H1 (cell line): ENCODE results near the gene ARHGAP6. TPM values are rescaled to one million over a fixed set of nuclear protein-coding genes. Genes with fewer than 3 reads are reported as not detected.

ENCODE experiments used
- CTCF ChIA-PET: fragments of 300-600 bp; sonication (Branson Sonifier 250); formaldehyde crosslinking; loops from one replicate; lab custom pipeline; 2021; ENCODE audit not compliant: partially characterized antibody; lab: Charles Lee
- POLR2A ChIA-PET: fragments of 300-600 bp; sonication (Branson Sonifier 250); formaldehyde crosslinking; loops from one replicate; lab custom pipeline; 2021; ENCODE audit warnings: inconsistent platforms; ENCODE audit not compliant: partially characterized antibody; lab: Charles Lee
- DNase-seq, 2 experiments: peaks; one replicate each; pipeline versions ENCODE4 v3.0.0 to v3.0.0-alpha.2; 2010 to 2022; ENCODE audit warnings: low spot score in 2 of 2, low read depth in 1 of 2, mixed read lengths in 1 of 2
- FAIRE-seq: peaks from 2 replicates; lab custom pipeline; 2011; peaks lifted over from hg19 to GRCh38; lab: Jason Lieb, UNC
- H2AFZ ChIP-seq: 2 replicates; pipeline ENCODE4 v1.8.1; 2012; ENCODE audit warnings: low read length, inconsistent platforms
- H2AK5ac ChIP-seq: 2 replicates; pipeline ENCODE4 v1.6.1; 2013; ENCODE audit warnings: low read depth, low read length
- H2BK120ac ChIP-seq: replicated peaks from 2 replicates; pipeline ENCODE3; 2013; ENCODE audit warnings: low read depth, low read length, inconsistent platforms
- H2BK12ac ChIP-seq: 2 replicates; pipeline ENCODE4 v1.6.1; 2013; ENCODE audit warnings: low read depth, low read length
- H2BK15ac ChIP-seq: 2 replicates; pipeline ENCODE4 v1.6.1; 2013; ENCODE audit warnings: low read length
- H2BK20ac ChIP-seq: 2 replicates; pipeline ENCODE4 v1.6.1; 2013; ENCODE audit warnings: low read length
- H2BK5ac ChIP-seq: 2 replicates; pipeline ENCODE4 v1.6.1; 2013; ENCODE audit warnings: low read depth, low read length
- H3K14ac ChIP-seq: 2 replicates; pipeline ENCODE4 v1.6.1; 2013; ENCODE audit warnings: inconsistent platforms; ENCODE audit not compliant: insufficient read length
- H3K18ac ChIP-seq: 2 replicates; pipeline ENCODE4 v1.6.1; 2013; ENCODE audit warnings: low read length; ENCODE audit errors: extremely low read depth
- H3K23ac ChIP-seq: 2 replicates; pipeline ENCODE4 v1.6.1; 2013; ENCODE audit warnings: inconsistent platforms; ENCODE audit not compliant: insufficient read length
- H3K23me2 ChIP-seq: 2 replicates; pipeline ENCODE4 v1.6.1; 2013; ENCODE audit warnings: low read depth, low read length
- H3K27ac ChIP-seq: 2 replicates; pipeline ENCODE4 v1.6.1; 2011; ENCODE audit warnings: low read depth, low read length, inconsistent platforms
- H3K27me3 ChIP-seq, 4 experiments: replicated peaks in 1 of 4; 1 replicate in 1 of 4; 2 replicates in 3 of 4; pipeline versions ENCODE4 v1.6.1 to v1.8.1; 2011 to 2013; ENCODE audit warnings: low read length in 3 of 4, mild to moderate bottlenecking in 3 of 4, inconsistent platforms in 2 of 4, mixed read lengths in 2 of 4, moderate library complexity in 1 of 4; ENCODE audit not compliant: control insufficient read depth in 3 of 4, insufficient read depth in 3 of 4; ENCODE audit errors: extremely low read depth in 1 of 4
- H3K36me3 ChIP-seq, 4 experiments: 2 replicates each; pipeline versions ENCODE4 v1.6.1 to v1.8.1; 2011 to 2013; ENCODE audit warnings: mild to moderate bottlenecking in 4 of 4, low read length in 3 of 4, moderate library complexity in 2 of 4, control low read depth in 1 of 4, inconsistent platforms in 1 of 4; ENCODE audit not compliant: insufficient read depth in 4 of 4, control insufficient read depth in 2 of 4
- H3K4ac ChIP-seq: replicated peaks from 2 replicates; pipeline ENCODE3; 2013; ENCODE audit warnings: low read length, low read depth, mixed read lengths, inconsistent platforms; ENCODE audit not compliant: insufficient read length
- H3K4me1 ChIP-seq, 4 experiments: replicated peaks in 1 of 4; 1 replicate in 1 of 4; 2 replicates in 3 of 4; pipeline versions ENCODE4 v1.6.1 to v1.8.1; 2011 to 2013; ENCODE audit warnings: low read length in 3 of 4, inconsistent platforms in 2 of 4, mixed read lengths in 1 of 4; ENCODE audit not compliant: insufficient read depth in 4 of 4, control insufficient read depth in 3 of 4
- H3K4me2 ChIP-seq, 2 experiments: 2 replicates each; pipeline versions ENCODE4 v1.6.1 to v1.8.1; 2011 to 2013; ENCODE audit warnings: low read depth in 2 of 2, low read length in 2 of 2, control low read depth in 1 of 2, inconsistent platforms in 1 of 2, mild to moderate bottlenecking in 1 of 2; ENCODE audit not compliant: insufficient read depth in 1 of 2
- H3K4me3 ChIP-seq, 4 experiments: fragments of 200-600, 300-600 bp in 1 of 4; sonication (generic), shearing (Covaris generic), sonication (Bioruptor Twin) in 1 of 4; 2 replicates each; pipeline versions ENCODE4 v1.5.1 to v1.8.1; 2011 to 2016; ENCODE audit warnings: low read length in 4 of 4, low read depth in 3 of 4, control low read depth in 2 of 4, inconsistent platforms in 2 of 4, mild to moderate bottlenecking in 2 of 4, mixed read lengths in 1 of 4, moderate library complexity in 1 of 4; ENCODE audit not compliant: insufficient read depth in 2 of 4; ENCODE audit errors: extremely low read depth in 1 of 4
- H3K56ac ChIP-seq: replicated peaks from 2 replicates; pipeline ENCODE3; 2013; ENCODE audit warnings: low read depth, mild to moderate bottlenecking, mixed read lengths, low read length, inconsistent platforms; ENCODE audit not compliant: insufficient read length
- H3K79me1 ChIP-seq: 2 replicates; pipeline ENCODE4 v1.6.1; 2013; ENCODE audit warnings: low read depth, low read length, control low read depth
- H3K79me2 ChIP-seq, 2 experiments: 2 replicates each; pipeline versions ENCODE4 v1.6.1 to v1.8.1; 2012 to 2013; ENCODE audit warnings: low read length in 2 of 2, mild to moderate bottlenecking in 2 of 2, inconsistent platforms in 1 of 2; ENCODE audit not compliant: insufficient read depth in 2 of 2, control insufficient read depth in 1 of 2
- H3K9ac ChIP-seq, 4 experiments: replicated peaks in 1 of 4; 1 replicate in 1 of 4; 2 replicates in 3 of 4; pipeline versions ENCODE4 v1.6.1 to v1.8.1; 2011 to 2013; ENCODE audit warnings: low read depth in 3 of 4, low read length in 3 of 4, control low read depth in 2 of 4, mild to moderate bottlenecking in 2 of 4, moderate library complexity in 2 of 4, inconsistent platforms in 1 of 4; ENCODE audit errors: extremely low read depth in 1 of 4
- H3K9me3 ChIP-seq, 2 experiments: 2 replicates each; pipeline versions ENCODE4 v1.6.1 to v1.8.1; 2012 to 2013; ENCODE audit warnings: mild to moderate bottlenecking in 2 of 2, moderate library complexity in 2 of 2, control low read depth in 1 of 2, inconsistent platforms in 1 of 2, low read depth in 1 of 2, low read length in 1 of 2, mixed read lengths in 1 of 2; ENCODE audit not compliant: insufficient read depth in 2 of 2
- H4K20me1 ChIP-seq, 2 experiments: replicated peaks in 1 of 2; 2 replicates each; pipeline versions ENCODE3 to v1.8.1; 2011 to 2013; ENCODE audit warnings: inconsistent platforms in 2 of 2, low read length in 2 of 2, mild to moderate bottlenecking in 1 of 2; ENCODE audit not compliant: insufficient read depth in 2 of 2, control insufficient read depth in 1 of 2
- H4K5ac ChIP-seq: 2 replicates; pipeline ENCODE4 v1.6.1; 2013; ENCODE audit warnings: low read length, low read depth, mixed read lengths, inconsistent platforms; ENCODE audit not compliant: insufficient read length
- H4K8ac ChIP-seq: 2 replicates; pipeline ENCODE4 v1.8.0; 2013; ENCODE audit warnings: mild to moderate bottlenecking, moderate library complexity, low read length, inconsistent platforms; ENCODE audit not compliant: insufficient read depth; ENCODE audit errors: extremely low read depth
- H4K91ac ChIP-seq: replicated peaks from 2 replicates; pipeline ENCODE3; 2013; ENCODE audit warnings: low read length, mixed read lengths, inconsistent platforms; ENCODE audit not compliant: insufficient read length
- CBX8 ChIP-seq: fragments of 300-800, 300-1000 bp; sonication (generic); IDR thresholded peaks from 2 replicates; pipeline ENCODE4 v1.7.1; 2016; ENCODE audit warnings: low read depth, low read length, borderline replicate concordance
- CHD1 ChIP-seq: IDR thresholded peaks from 2 replicates; pipeline ENCODE4 v1.6.1; 2012; ENCODE audit warnings: low read depth, low read length, improper control_type of control experiment
- CHD2 ChIP-seq: IDR thresholded peaks from 2 replicates; pipeline ENCODE4 v1.6.1; 2012; ENCODE audit warnings: low read length, improper control_type of control experiment
- CTBP2 ChIP-seq: IDR thresholded peaks from 2 replicates; pipeline ENCODE4 v1.7.0; 2011; ENCODE audit warnings: borderline replicate concordance, mild to moderate bottlenecking, moderate library complexity, mixed read lengths, low read length; ENCODE audit not compliant: insufficient read depth, insufficient read length
- JUN ChIP-seq: IDR thresholded peaks from 2 replicates; pipeline ENCODE4 v1.6.1; 2011; ENCODE audit warnings: low read depth, mild to moderate bottlenecking, improper control_type of control experiment, low read length
- KDM5A ChIP-seq: fragments of 200-600 bp; IDR thresholded peaks from 2 replicates; pipeline ENCODE4 v1.7.1; 2012; ENCODE audit warnings: mild to moderate bottlenecking, low read length, inconsistent platforms, mixed read lengths
- SUZ12 ChIP-seq: fragments of 200-600 bp; sonication (generic); IDR thresholded peaks from 2 replicates; pipeline ENCODE4 v1.6.1; 2012; ENCODE audit warnings: mild to moderate bottlenecking, inconsistent platforms, low read length, moderate library complexity, mixed read lengths
- TEAD4 ChIP-seq: IDR thresholded peaks from 2 replicates; pipeline ENCODE4 v1.6.1; 2012; ENCODE audit warnings: low read depth, low read length, inconsistent platforms, mixed read lengths
- whole genome bisulfite sequencing, 2 experiments: shearing (Covaris generic) in 1 of 2; methylation state at CpG; one replicate each; pipeline versions ENCODE4 v1.1.6 to v1.1.7; 2013 to 2015; ENCODE audit warnings: low lambda C conversion rate in 2 of 2, mixed read lengths in 2 of 2, inconsistent platforms in 1 of 2, low coverage in 1 of 2, missing lambda C conversion rate in 1 of 2; ENCODE audit not compliant: insufficient replicate concordance in 2 of 2, insufficient coverage in 1 of 2, insufficient read length in 1 of 2; ENCODE audit errors: extremely low coverage in 1 of 2, missing lambda C conversion rate in 1 of 2; 5-methylcytosine and 5-hydroxymethylcytosine counted together
- polyA plus RNA-seq, 7 experiments: library from polyadenylated mRNA; depleted of rRNA in 3 of 7; stranded (reverse) in 5 of 7; unstranded in 2 of 7; fragments of >200 nt in 5 of 7; fragments of 200-250 nt in 2 of 7; gene quantifications; 1 replicate in 5 of 7; 2 replicates in 1 of 7; 4 replicates in 1 of 7; pipeline versions ENCODE4 v1.2.1 to v1.2.3, GENCODE V29; 2011 to 2013; ENCODE audit warnings: missing spikeins in 2 of 7, mixed read lengths in 2 of 7
- total RNA-seq: library from RNA; stranded (reverse); fragmentation: NEBNext Ultra II Directional; extraction: Animal tissue kit (Norgen Biotek cat#: 25700); gene quantifications from 2 replicates; pipeline ENCODE4 v1.2.1, GENCODE V29; 2021

ARHGAP6 gene
- total and polyA plus RNA-seq, 2 of the 8 experiments (the other 6 are each of a cell fraction or from before 2014, with no cell fraction given), result 0.35 to 0.82 TPM

GRCh38 chrX:11632732-11633131 is 33.0 kb downstream of the ARHGAP6 start:
- CTCF ChIA-PET, result no interaction called here

More at GRCh38 chrX:11632732-11633131, 33.0 kb downstream of the ARHGAP6 start:
- Histone ChIP-seq H3K36me3 (no peaks in the 10 kb centered on the region), H3K14ac (no peak overlapping the region), H2AK5ac (no peak overlapping the region), H3K23me2 (no peaks in the 10 kb centered on the region), H3K27ac (no peak overlapping the region), H3K56ac (no peak overlapping the region), H4K20me1 (no peaks in the 10 kb centered on the region), H2BK120ac (no peak overlapping the region), H3K4me2 (no peak overlapping the region), H4K5ac (no peak overlapping the region), H3K23ac (no peak overlapping the region), H3K4ac (no peak overlapping the region), H2BK20ac (no peak overlapping the region), H3K18ac (no peak overlapping the region), H4K8ac (no peak overlapping the region), H3K27me3 (no peaks in the 10 kb centered on the region), H2BK12ac (no peak overlapping the region), H4K91ac (no peak overlapping the region), H3K79me1 (no peaks in the 10 kb centered on the region), H3K79me2 (no peaks in the 10 kb centered on the region), H2BK5ac (no peak overlapping the region), H3K4me3 (no peak overlapping the region), H2AFZ (no peak overlapping the region), H3K4me1 (no peaks in the 10 kb centered on the region), H2BK15ac (no peak overlapping the region), H3K9ac (no peak overlapping the region), H3K9me3 (no peaks in the 10 kb centered on the region)
- WGBS, 2 experiments, result 100% methylated on average over 1 of the region's 1 CpG; no CpG with 5 or more reads in 1 of the 2 experiments
- DNase-seq (no peak), FAIRE-seq (no peak)
- no peak for TF ChIP-seq CBX8
- no peak for TF ChIP-seq CHD2
- no peak for TF ChIP-seq CHD1
- no peak for TF ChIP-seq KDM5A
- TF ChIP-seq JUN, result no peak
- no peak for TF ChIP-seq TEAD4
- TF ChIP-seq SUZ12, result no peak
- TF ChIP-seq CTBP2, result no peak
- POLR2A ChIA-PET, result no interaction called here
